Hematopoietic multipotent progenitor cell treated with erythropoietin and hydrocortisone succinate and interleukin-3 and kit ligand, for 6 days (in vitro differentiated cells): ENCODE data around the gene TBC1D3B.
A peak's percentile ranks its signal among the peaks of the same experiment; 100 is the strongest.
"Not testable (repeated sequence)": the region's sequence is repeated elsewhere in the genome, so short reads cannot be mapped to it uniquely, and the experiment has no call there.

Experiments used
- DNase-seq: peaks from one replicate; pipeline ENCODE4 v3.0.0-alpha.2; 2015

The TBC1D3B gene

DNA sequence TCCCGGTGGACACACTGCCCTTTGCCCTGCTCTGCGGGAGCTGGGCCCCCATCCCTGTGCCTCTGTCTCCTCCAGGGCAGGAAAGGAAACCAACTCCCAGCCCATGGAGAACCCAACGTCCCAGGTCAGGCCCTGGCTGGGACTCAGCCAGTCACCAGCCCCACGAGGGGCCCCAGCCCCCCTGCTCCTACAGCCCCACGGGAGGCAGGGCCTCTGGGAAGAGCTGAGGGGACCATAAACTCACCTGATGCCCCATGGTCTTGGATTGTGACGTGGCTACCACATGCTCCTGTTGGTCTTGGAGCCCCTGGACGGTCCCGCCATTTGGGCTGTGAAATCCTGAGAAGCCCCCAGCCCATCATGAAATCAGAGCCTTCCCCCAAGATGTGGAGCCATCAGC, 7.6 kb downstream of the TBC1D3B start:
- not testable (repeated sequence) for DNase-seq

GRCh38 chr17:36153895-36154610, 22.4 kb downstream of the TBC1D3B start:
- DNase-seq, result no peak

GRCh38 chr17:36152639-36153120, 23.8 kb downstream of the TBC1D3B start:
- no peak for DNase-seq

GRCh38 chr17:36151891-36152638, 24.4 kb downstream of the TBC1D3B start:
- DNase-seq, result no peak

- peak; percentile 90 for DNase-seq
Measured at GRCh38 chr17:36149296-36149820, 27.1 kb downstream of the TBC1D3B start.

DNA sequence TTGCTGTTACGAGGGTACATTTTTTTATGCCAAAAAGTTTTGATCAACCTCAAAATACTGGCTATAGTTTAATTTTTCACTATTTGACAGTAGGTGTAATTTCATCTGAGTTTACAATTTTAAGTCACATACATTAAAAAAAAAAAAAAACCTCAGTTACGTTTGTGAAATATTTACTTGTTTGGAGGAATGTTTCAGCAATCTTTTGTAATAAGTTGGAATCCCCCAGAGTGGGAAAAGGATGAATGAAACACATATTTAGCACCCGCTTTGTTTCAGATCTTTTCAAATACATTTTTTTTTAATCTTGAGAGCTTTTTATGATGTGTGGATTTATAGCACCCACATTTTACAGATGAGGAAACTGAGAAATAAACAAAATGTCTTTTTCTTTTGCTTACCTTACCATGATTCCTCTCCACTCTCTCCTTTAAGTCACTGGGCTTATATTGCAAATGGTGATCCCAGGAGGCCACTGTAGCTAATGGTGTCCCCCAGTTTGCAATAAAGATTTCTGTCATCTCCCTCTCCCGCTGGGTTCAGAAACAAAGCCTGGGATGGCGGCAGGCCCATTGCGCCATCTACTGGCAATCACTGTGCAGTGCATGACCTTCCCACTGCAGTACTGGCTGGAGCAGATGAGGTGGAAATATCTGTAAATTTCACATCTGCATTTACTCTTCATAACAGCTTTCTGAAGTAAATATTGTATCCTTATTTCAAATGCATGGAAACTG, 27.7 kb downstream of the TBC1D3B start:
- DNase-seq, result peak; percentile 87

DNA sequence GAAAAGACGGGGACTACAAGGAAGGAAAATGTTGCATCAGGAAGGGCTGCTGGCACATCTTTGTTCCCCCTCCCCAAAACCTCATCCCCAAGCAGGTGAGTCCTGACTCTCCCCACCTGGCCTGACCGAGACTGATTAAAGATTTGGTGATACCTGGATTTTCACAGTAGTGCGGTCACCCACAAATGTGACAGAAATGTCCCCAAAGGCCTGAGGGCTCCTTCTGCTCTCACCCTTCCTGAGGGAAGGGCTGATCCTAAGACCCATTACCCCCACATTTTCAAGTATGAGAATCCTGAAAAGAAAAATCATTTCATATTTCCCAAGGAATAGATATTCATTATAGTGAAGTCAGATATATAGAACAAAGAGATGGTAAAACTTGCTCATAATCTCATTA, 28.8 kb downstream of the TBC1D3B start:
- DNase-seq, result no peak

GRCh38 chr17:36144981-36145729, 31.3 kb downstream of the TBC1D3B start:
- DNase-seq, result no peak

DNA sequence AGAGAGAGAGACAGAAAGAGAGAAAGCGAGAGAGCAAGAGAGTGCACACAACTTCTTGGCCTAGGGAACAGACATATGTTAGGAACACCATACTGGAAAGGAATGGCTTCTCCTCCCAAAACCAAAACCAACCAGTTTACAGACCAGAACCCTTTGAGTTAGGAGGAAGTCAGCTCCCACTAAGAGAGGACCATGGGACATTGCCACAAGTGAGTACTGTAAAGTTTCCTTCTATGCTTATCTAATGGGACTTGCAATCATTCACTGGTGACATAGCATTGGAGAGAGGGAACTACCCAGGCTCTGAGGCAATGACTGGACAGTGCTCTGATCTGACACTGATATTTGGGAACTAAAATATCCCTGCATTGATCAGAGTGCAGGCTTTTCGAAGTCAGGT, 32.4 kb downstream of the TBC1D3B start:
- DNase-seq, result no peak

DNA sequence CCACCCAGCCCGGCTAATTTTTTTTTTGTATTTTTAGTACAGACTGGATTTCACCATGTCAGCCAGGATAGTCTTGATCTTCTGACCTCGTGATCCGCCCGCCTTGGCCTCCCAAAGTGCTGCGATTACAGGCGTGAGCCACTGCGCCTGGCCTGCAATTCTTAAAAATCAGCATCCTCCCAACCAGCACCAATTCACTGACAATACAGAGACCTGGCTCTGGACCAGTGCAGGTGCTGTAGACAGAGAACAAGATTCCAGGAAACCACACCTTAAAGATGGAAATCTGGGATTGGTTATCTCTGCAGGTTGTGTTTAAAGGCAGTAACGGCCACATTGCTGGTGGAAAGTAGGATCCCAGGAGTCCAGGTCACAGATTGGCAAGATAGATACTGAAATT, 33.6 kb downstream of the TBC1D3B start:
- DNase-seq, result no peak

DNA sequence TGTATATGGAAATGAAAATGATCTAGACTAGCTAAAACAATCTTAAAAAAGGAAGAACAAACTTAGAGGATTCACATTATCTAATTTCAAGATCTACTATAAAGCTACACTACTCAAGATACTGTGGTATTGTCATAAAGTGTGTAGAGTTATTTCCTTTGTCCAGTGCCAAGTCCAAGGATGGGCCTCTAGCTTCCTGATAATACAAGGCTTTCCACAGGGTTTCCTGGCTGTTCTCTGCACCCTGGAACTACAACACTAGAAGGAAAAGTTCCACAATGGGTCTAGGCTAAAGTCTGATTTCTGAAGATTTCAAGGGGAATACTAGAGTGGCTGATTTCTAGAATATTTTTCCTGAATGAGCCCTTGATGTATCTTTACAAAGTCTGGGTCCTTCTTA, 34.2 kb downstream of the TBC1D3B start:
- DNase-seq, result no peak

- no peak for DNase-seq
Measured at GRCh38 chr17:36136439-36136838, 40.0 kb downstream of the TBC1D3B start.

- peak; percentile 18 for DNase-seq
Measured at GRCh38 chr17:36136036-36136435, 40.4 kb downstream of the TBC1D3B start.

DNA sequence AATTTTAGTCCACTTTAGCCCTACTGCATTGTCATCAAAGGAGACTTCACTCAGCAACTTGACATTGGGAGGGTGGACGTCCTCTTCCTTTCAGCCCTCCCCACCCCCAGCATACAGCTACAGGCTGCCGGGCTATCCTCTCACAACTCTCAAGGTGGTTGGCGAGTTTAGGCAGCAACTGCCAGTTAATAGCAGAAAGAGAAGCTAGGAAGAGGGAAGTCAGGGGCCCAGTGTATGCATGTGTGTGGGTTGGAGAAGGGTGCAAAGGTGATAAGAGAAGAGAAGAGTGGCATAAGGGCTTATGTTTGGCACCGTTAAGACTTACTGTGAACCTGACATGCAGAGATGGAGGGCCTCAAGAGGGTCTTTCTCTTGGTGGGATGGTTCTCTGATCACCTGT, 41.0 kb downstream of the TBC1D3B start:
- no peak for DNase-seq

DNA sequence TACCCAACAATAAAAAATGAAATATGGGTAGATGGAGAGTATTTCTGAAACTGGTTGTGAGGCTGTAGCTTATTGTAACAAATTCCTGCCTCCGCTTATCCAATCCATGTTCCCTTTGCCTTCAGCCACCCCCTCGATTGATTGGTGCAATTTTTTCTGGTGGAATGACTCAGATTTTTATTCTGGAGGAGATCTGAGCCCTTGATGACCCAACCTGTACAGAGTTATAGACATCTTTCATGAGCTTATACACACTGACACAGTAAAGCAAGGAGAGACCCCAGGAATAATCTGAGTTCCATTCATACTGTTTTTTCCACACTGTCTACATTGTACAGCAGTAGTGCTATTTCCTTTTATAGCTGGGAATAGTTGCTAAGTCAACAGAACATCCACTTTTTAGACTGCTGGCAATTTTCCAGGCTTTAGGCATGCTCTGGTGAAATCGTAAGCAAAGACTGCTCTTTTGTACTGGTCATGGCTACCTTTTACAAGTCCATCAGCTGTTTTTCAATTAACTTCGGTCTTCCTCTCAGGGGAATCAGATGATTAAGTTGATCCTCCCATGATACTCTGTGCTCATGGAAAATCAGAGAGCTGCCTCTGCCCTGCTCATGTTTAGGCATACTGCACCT, 42.7 kb downstream of the TBC1D3B start:
- DNase-seq, result no peak

DNA sequence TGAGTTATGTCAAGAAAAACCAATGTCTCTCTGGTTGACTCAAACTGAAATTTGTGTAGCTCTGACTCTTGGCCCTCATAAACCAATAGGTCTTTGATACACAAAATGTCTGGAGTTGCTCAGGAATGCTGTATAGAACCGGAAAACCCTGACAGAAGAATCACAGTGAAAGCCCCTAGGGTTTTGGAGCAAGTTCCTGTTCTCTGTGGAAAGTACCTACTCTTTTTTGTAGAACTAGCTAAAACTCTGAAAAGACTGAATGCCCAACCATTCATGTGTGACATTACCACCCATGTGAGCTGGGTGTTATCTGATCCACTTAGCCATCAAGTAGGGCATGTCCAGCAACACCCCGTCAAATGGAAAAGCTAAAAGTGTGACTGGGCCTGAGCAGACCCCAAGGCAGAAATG, 44.0 kb downstream of the TBC1D3B start:
- no peak for DNase-seq

DNA sequence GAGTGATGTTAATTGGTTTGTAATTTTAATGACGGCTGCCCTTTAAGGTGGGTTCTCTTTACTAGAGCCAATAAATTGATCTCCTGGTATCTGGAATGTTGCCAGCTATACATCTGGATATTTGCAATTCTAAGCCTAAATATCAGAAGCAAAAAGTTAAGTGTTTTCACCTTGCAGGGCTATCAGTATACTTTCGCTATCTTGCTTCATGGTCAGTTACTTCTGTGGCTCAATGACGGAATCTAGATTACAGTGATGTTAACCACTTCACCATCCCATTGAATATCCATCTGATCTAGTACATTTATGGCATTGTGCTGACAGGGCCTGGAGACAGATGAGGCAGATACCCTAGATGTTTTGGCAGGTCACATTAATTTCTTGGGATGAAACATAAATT, 44.5 kb downstream of the TBC1D3B start:
- no peak for DNase-seq

DNA sequence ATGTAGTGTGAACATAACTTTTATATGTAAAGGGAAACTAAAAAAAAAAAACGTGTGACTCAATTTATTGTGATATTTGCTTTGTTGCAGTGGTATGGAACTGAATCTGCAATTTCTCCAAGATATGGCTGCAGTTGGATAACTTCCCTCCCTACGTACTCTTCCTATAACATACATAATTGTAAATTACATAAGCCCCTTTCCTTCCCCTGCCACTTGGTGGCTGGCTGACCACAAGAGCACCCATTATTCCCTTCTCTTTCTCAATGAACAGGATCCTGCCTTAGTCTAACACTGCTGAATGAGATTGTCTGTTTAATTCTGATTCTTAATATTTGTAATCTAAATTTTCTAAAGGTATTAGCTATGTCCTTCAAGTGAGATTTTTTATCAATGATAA, 45.0 kb downstream of the TBC1D3B start:
- DNase-seq, result peak; percentile 56

DNA sequence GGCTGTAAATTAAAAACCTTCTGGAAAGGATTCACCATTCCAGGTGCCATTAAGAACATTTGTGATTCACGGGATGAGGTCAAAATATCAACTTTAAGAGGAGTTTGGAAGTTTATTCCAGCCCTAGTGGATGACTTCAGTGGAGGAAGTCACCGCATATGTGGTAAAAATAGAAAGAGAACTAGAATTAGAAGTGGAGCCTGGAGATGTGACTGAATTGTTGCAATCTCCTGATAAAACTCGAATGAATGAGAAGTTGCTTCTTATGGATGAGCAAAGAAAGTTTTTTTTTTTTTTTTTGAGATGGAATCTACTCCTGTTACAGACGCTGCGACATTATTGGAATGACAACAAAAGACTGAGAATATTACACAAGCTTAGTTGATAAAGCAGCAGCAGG, 46.1 kb downstream of the TBC1D3B start:
- no peak for DNase-seq

DNA sequence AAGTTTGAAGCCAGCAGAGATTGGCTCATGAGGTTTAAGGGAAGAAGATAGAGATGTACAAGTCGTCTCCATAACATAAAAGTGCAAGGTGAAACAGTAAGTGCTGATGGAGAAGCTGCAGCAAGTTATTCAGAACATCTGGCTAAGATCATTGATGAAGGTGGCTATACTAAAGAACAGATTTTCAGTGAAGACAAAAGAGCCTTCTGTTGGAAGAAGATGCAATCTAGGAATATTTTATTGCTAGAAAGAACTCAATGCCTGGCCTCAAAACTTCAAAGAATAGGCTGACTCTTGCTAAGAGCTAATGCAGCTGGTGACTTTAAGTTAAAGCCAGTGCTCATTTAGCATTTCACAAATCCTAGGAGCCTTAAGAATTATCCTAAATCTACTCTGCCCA, 46.8 kb downstream of the TBC1D3B start:
- no peak for DNase-seq

DNA sequence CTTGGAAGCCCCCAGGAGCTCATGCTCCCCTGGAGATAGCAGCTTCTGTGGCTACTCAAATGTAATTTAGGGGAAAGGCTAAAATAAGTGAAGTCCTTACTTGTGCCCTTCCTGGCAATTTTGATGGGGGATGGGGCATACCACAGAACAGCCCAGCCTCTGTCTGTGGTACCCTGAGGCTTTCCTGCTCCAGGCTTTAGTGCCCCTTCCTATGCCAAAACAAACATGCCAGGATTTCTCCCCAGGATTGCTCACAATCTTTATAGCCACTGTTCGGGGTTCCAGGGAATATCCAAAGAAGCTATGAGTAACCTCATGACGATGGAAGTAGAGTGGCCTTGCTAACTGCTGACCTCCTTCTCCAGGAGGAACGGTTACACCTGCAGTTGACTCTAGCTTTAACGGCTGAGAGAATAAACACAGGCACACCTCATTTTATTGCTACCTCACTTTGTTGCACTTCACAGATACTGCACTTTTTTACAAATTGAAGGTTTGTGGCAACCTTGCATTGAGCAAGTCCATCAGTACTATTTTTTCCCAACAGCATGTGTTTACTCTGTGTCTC, 47.9 kb downstream of the TBC1D3B start:
- no peak for DNase-seq

DNA sequence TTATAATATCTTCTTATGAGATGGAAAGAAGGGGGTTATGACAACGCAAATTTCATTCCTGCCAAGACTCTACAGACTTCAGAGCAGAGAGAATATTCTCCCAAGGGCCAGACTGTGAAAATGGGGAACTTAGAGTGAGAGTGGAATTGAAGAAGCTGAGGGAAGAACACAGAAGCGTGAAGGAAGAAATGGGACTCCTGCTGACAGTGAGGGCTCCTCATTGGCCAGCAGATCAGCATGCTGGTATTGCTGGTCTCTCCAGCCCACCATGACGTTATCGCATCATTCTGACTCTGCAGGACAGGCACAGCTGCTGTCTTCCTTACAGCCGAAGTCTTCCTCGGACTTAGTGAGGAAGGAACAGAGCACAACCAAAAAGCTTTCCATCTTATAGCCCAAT, 48.5 kb downstream of the TBC1D3B start:
- no peak for DNase-seq
